Fibroblast of mammary gland (primary cell): ENCODE measurements around the gene ANO10.

Experiments used
- DNase-seq: peaks from one replicate; pipeline ENCODE4 v3.0.0-alpha.2; 2010; ENCODE audit warnings: low read depth
- H3K4me3 ChIP-seq: 2 replicates; pipeline ENCODE4 v1.5.1; 2011; ENCODE audit warnings: low read depth, mild to moderate bottlenecking, low read length, moderate library complexity; ENCODE audit not compliant: control insufficient read depth
- CTCF ChIP-seq: conservative IDR thresholded peaks from 2 replicates; pipeline ENCODE4 v1.5.1; 2011; ENCODE audit warnings: low read depth, low read length, inconsistent platforms; ENCODE audit not compliant: control insufficient read depth, insufficient read depth

ANO10 gene

GRCh38 chr3:43624619-43625305, 3.0 kb upstream of the ANO10 start:
- DNase-seq = no peak
- TF ChIP-seq CTCF = no peak
- H3K4me3 ChIP-seq = no peak overlapping the region

- no peak for TF ChIP-seq CTCF
- DNase-seq = no peak
- H3K4me3 ChIP-seq = peak overlapping the region; percentile 88
These were observed 768 bp downstream of the ANO10 start for GRCh38 chr3:43620831-43621655.

GRCh38 chr3:43619588-43619987, 2.2 kb downstream of the ANO10 start:
- no peak for TF ChIP-seq CTCF
- no peak for DNase-seq
- H3K4me3 ChIP-seq = no peak overlapping the region

GRCh38 chr3:43618142-43618541, 3.7 kb downstream of the ANO10 start:
- no peak for DNase-seq
- TF ChIP-seq CTCF = no peak
- H3K4me3 ChIP-seq = no peak overlapping the region

- TF ChIP-seq CTCF = no peak
- no peak for DNase-seq
These were observed 5.8 kb downstream of the ANO10 start for GRCh38 chr3:43616034-43616433.

GRCh38 chr3:43615133-43615532, 6.7 kb downstream of the ANO10 start:
- H3K4me3 ChIP-seq = no peak overlapping the region
- no peak for DNase-seq
- no peak for TF ChIP-seq CTCF

More at GRCh38 chr3:43616034-43616433, 5.8 kb downstream of the ANO10 start:
- H3K4me3 ChIP-seq = no peak overlapping the region
